Mesenteric fat pad (tissue), 1 donor: ENCODE data around the gene FRMD4A. TPM values are rescaled to one million over a fixed set of nuclear protein-coding genes. Genes with fewer than 3 reads are reported as not detected.

ENCODE experiments used
- DNase-seq: peaks from one replicate; pipeline ENCODE4 v3.0.0-alpha.2; 2020; ENCODE audit warnings: low spot score
- total RNA-seq: library from RNA; stranded (reverse); fragmentation: NEBNext Ultra II Directional; extraction: Animal tissue kit (Norgen Biotek cat#: 25700); gene quantifications from one replicate; pipeline ENCODE4 v1.2.1, GENCODE V29; 2021
- donor health status: DM: yes; HTN: yes; CAD: no.

FRMD4A gene
- total RNA-seq, 1 donor from 2014 or later = 188 TPM

DNA sequence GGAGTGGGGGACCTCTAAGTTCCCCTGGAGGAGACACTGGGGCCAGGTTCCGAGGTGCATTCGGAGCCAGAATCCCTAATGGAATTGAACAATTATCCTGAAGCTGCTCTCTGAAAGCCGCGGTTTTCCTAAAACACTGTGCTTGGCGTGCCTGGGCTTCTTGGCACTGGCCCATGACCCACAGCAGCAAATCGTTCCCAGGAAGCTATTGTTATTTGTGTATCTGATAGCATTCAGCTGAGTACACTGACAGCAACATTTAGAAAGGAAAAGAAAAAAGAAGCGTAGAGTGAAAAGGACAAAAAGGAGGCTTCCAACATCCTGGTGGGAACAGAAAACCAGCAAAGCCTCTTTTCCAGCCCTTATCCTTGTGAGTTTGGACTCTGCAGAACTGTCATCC, 339.8 kb downstream of the FRMD4A start:
- no peak for DNase-seq

DNA sequence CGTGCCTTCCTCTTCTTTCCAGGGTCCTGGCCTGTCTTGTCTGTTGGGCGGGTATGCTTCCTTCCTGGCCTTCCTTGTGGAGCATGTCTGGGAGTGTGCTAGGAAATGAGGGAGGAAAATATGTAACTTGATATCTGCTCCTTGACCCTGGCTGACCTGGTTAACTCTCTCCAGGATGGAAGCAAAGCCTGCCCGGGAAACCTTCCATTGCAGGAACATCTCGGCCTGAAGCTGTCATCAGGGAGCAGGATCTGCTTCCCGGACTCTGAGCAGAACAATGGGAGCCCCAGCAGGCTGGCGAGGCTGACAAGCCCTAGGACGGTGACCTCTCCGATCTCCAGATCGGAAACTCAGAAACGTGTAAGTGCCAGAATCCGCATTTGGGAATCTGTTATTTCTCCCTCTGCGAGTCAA, 340.3 kb downstream of the FRMD4A start:
- no peak for DNase-seq

DNA sequence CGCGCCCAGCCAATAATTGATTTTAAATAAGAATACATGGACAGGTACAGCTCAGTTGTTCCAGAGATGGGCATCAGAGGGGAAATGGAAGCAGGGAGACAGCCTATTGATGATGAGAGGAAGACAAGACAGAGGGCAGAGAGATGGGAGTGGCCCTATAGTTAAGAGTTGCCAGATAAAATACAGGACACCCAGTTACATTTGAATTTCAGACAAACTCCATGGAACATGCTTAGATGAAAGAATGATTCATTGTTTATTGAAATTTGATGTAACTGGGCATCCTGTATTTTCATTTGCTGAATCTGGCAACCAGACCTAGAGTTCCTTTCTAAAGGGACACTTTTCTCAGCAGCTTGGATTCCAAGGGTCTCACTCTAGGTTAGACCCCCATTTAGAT, 341.1 kb downstream of the FRMD4A start:
- no peak for DNase-seq

DNA sequence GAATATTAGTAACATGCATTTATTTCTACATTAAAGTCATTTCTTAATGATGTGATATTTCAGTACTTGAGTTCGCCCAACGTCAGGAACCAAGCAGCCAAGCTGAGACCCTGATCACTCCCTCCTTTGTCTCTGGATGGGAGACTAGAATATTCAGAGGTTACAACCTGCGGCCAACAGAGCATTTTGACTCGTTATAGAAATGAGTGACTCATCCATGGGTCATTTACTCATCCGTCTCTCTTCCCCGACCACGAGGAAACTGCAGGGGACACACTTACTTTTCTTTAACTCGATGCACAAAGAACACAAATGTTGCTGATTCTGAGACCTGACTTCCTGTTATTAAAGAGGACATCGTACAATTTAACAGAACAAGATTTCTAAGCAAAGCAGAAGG, 343.3 kb downstream of the FRMD4A start:
- no peak for DNase-seq

DNA sequence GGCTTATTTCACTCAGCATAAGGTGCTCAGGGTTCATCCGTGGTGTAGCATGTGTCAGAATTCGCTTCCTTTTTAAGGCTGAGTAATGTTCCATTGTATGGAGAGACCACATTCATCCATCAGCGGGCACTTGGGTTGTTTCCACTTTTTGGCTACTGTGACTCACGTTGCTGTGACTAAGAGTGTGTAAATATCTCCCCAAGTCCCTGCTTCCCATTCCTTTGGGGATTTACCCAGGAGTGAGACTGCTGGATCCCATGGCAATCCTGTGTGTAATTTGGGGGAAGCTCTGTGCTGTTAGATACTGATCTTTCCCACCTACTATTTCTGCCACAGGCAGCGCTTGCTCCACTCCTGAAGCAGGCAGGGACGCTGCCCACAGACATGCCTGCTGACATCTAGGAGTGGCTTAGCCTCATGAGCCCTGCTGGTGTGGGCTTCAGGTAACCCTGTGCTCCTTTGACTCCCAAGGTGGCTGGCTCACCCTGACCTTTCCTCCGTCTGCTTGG, 346.0 kb downstream of the FRMD4A start:
- DNase-seq = no peak

DNA sequence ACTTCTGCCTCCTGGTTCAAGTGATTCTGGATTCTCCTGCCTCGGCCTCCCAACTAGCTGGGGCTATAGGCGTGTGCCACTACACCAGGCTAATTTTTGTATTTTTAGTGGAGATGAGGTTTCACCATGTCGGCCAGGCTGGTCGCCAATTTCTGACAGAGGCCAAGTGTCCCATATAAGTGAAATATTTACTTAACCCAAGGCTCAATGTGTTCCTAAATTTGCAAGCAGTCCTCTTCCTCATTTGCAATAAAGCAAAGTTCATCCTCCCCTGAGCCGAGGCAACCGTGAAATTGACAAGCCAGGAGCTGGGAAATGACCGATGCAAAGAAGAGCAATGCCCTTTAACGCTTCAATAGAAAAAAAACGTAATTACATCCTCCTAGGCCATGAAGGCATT, 347.7 kb downstream of the FRMD4A start:
- no peak for DNase-seq

DNA sequence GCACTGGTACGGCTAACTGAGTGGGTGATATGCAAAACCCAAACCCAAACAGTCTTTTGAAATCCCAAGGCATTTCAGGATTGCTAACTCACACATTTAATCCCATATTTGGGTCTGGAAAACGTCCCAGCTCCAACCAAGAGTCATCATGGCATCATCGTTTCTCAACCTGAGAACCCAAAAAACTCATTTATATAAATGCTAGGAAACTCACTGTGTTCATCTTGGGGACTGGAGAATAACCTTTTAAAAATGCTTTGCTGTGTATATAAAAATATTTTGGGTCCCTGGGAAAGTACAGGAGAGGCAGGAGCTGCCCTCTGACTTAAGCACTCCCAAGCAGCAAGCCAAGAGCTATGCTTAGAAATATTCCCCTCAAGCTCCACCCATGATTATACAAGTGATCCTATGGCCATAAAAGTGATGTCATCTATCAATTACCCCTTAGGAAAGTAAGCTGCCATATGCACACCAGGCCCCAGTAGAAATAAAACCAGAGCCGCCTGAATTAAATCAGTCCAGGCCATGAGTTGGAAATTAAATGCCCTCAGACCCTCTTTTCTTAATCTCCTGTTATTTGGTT, 352.1 kb downstream of the FRMD4A start:
- no peak for DNase-seq

DNA sequence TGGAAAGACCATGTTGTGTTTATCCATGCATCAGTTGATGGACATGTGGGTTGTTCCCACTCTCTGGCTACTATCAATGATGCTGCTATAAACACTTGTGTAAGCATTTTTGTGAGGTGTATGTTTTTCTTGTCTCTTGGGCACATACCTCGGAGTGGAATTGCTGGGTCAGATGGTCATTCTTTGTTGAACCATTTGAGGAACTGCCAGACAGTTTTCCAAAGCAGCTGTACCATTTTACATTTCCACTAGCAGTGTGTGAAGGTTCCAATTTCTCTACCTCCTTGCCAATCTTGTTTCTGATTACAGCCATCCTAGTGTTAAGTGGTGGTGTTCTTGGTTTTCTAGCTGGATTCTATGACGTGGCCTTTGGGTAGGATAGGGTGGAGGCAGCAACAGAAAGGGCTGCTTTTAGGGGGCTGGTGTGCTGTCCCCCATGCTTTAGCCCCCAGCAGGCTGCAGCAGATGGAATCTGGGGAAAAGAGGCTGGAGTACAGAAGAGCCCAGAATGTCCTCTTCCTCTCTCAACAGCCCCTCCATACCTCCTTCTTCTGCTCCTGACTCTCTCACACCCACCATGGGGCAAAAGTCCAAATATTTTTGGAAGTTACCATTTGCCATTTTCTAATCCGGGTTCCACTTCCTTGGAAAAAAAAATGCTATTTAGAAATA, 352.7 kb downstream of the FRMD4A start:
- DNase-seq = no peak

DNA sequence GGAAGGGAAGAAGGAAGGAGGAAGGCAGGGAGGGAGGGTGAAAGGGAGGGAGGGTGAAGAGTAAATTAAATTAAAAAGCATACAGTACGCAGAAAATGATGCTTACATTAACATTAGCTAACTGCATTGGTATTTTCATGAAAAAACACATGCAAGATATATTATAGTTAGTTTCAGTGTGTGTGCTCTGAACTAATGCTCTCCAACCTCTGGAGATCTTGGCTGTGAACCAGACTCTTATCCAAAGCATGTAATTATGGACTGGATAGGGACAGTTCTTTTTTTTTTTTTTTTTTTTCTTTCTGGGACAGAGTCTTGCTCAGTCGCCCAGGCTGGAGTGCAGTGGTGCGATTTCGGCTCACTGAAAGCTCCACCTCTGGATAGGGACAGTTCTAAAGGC, 357.0 kb downstream of the FRMD4A start:
- no peak for DNase-seq

DNA sequence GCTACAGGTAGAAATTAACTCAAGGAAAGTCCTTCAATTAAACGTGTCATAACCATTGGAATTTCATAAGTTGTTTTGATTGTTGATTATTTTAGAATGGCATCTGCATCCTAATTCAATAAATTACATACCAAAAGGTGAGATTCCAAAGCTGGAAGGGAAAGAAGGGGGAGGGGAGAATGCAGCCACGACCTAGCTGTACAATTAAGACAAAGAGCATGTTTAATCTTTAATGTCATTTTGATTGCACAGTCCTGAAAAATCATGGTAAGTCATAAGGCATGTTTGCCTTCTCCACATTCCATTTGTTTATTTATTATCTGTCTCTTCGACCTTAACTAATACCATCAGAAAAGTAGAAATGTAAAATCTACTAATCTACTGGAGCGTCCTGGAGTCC, 358.1 kb downstream of the FRMD4A start:
- DNase-seq = no peak

DNA sequence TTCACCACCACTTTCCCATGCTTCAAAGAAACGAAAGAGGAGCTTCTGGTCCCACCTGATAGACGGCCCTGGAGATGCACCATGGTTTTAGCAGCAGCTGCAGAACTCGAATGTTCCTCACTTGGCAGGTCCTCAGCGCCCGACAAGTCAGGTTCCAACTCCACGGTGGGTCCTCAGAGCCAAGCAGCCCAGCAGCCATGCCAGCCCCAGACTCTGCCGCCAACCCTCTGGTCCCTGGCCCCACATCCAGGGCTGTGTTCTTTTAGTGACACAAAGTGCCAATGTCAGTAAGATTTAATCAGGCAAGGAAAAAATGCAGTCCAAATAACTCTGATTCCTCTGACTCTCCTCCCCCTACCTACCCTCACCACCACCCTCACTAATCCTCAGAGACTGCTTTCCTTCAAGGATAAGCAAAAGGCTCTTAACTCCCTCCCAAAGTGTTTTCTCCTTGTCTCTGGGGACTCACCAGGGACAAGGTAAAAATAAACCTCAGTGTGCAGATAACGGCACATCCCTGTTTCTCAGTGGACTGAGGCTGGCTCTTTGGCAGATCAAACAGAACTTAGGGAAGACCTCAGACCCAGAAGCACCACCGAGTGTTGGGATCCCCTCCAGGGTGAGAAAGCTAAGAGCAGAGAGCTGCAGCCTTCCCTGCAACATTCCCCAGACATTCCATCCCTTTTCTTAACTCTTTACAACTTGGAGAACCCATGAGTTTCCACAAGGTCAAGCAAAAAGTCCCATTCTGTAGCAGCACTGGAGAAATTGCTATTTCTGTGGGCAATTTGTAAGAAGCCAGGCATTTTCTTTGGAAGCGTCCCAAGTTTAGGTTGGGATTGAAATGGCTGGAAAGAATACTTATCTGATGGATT, 358.9 kb downstream of the FRMD4A start:
- DNase-seq = no peak

DNA sequence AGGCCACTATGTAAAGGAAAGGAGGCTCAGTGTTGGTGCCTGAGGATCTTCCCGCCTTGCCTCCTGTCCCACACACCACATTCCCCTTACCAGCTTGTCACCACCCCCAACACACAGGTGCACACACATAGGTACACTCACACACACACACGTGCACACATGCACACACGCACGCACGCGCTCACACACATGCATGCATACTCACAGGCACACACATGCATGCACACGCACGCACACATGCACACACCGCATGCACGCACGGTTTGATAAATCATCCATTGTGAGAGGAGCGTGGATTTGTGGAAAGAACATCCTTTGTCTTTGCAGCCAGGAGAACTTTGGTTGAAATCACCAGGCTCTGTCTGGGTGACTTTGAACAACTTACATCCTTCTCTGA, 359.8 kb downstream of the FRMD4A start:
- DNase-seq = no peak

DNA sequence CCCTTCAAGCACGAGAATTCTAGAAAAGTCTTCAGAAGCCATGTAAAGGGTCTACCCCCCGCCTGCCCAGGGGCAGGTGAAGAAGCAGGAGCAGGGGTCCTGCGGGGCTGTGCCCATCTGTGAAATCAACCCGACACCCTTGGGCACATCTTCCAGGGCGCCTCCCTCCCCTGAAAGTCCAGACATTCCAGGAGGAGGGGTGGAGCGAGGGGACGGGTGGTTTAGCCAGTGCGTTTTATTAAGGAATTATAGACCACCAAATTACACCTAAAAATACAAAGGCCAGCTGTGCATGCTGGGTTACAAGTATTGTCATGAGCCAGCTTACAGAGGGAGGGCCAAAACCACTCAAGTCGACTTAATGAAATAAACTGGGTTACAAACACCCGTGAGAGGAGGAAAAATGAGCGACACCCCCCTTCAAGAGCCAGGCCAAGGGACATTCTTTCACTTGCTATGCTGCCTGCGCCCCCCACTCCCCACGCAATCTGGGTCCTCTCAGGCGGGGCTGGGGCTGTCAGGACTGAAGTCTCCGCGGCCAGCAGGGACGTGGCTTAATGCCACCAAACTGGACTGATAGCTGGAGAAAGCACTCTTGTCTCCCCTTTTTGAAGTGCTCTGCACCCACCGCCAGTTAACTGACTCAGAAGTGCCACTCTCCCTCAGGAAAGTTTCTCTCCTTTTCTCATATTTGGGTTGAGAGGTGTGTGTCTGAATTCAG, 360.3 kb downstream of the FRMD4A start:
- no peak for DNase-seq

DNA sequence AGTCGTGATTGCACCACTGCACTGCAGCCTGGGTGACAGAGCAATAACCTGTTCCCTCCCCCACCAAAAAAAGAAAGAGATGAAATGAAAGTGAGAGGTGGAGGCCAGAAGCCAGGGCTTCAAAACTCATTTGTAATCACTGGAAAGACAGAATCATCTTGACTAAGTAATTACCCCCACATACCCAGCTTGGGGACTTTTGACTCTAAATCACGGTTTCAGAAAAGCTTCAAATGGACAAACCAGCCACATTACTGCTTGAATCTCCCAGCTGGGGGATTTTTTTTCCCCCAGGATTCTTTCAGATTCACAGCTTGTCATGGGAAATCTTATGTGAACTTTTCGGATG, 361.0 kb downstream of the FRMD4A start:
- DNase-seq = no peak

DNA sequence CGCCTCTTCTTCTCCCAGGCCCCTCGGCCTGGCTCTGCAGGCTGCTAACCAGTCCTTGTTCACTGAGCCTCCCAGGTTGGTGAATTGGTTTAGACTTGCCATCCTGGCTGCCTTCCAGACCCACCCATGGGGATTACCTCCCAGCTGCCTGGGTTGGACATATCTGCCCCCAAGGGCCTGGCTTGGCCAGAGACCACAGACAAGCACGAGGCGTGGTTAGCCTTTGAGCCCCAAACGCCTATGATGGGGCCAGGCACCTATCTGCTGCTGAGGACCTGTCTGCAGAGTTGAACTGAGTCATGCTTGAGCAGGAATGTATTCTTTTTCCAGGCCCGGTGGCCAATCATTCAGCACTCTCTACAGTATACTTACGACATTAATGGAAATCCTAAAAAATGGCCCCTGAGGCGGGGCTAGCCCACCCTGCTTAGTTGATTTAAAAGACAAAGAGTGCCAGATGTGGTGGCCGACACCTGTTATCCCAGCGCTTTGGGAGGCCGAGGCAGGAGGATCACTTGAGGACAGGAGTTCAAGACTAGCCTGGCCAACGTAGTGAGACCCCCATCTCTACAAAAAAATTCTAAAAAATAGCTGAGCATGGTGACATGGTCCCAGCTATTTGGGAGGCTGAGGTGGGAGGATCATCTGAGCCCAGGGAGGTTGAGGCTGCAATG, 361.5 kb downstream of the FRMD4A start:
- no peak for DNase-seq

DNA sequence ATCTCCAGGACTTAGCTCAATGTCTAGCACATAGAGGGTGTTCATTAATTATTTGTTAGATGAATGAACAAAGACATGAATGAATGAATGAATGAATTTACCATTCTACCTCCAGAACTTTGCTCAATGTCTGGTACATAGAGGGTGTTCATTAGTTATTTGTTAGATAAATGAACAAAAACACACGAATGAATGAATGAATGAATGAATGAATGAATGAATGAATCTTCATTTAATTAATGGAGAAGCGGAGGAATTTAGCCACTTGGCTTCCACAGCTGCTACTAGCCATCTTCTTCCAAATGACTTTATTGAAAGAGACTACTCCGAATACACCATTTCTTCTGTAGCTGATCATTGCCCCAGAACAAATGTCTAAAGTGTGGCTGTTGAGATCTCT, 368.9 kb downstream of the FRMD4A start:
- no peak for DNase-seq

DNA sequence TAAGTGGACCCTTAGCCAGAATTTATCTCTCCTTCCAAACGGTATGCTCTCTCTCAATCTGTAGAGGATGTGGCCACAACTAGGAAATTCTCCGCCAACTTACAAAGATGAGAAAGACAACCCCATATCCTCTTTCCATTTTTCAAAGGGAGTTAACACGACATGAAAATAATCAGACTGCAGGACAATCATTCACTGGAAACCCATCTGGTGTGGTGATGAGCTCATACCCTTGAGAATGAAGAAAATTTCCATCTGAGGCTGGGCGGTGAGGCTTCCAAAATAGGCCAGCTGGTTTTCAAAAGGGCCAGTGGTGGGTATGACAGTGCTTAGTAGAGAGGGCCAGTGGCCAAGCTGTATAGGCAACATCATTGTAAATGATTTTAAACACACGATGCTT, 369.6 kb downstream of the FRMD4A start:
- DNase-seq = no peak

DNA sequence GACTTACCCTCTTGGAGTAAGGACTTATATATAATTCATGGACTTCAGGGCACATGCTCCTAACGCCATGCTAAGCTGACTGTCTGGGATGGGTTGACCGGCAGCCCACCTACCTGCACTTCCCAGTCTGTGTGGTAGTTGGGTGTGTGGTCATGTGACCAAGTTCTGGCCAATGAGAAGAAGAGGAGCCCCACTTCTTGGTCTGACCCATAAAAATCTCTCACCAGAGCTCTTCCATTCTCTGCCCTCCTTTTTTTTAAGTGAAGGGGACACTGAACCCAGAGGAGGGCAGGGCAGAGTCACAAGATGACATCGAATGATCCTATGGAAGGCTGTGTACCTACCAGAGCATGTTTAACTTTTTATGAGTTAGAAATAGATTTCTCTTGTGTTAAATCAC, 370.1 kb downstream of the FRMD4A start:
- DNase-seq = no peak

DNA sequence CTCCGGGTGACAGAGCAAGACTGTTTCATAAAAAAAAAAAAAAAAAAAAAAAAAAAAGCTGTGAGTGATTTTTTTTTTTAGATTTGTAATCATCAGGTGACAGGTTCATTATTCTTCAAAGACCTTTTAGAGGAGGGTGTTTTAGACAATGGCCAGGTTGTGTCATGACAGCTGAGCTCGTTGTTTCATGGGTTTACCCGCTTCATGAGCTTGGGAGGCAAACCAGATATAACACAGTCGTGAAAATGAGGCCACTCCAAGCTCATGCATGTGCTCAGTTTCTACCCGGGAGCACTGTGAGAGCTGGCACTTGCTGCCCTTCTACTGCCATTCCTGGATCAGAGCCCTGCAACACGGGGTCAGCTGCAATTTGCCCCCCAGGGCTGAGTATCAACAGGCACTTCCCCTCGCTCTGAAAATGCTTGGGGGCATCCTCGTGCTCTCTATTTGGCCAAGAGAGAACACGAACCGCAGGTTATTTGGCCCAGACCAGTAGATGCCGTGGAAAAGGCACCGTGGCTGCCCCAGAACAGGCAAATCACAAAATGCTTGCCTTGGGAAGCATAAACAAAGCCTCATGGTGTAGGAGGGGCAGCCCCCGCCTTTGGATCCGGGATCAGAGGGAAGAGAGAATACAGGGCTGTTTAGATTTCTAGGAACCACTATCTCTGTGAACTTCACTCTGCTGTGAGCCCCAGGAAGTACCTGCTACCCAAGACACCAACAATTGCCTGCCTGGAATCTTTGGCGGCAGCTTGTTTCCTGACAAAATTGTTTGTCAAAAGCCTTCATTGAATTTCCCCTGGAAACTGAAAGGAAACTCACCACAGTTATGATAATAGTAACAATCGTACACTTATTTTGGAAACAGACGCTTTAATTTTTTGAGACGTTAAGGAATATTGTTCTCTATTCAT, 371.0 kb downstream of the FRMD4A start:
- no peak for DNase-seq

DNA sequence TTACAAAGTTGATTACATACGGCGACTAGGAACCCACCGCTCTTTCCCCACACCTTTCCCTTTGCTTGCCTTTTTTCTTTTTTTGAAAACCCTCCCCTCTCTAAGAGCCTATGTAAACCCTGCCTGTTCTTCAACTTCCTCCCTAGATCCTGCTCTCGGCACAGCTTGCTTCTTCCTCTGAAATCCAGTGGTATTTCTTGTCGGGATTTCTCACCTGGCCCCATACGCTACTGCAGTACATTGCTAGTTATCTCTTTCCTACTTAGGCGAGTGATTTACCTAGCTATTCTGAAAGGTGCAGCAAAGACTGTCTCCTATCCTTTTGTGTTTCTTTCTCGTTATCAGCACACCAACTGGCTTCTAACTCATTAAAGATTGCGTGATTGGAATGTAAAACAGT, 372.9 kb downstream of the FRMD4A start:
- no peak for DNase-seq
